Lower lobe of right lung (tissue), 2 donors: ENCODE results near the gene DRD2. TPM values are rescaled to one million over a fixed set of nuclear protein-coding genes. Genes with fewer than 3 reads are reported as not detected.

ENCODE experiments used
- ATAC-seq, 2 donors: fragments of 200-7000 bp; cut with Tn5 transposase; one replicate each; pipeline ENCODE4 v1.9.1; 2020 to 2022; ENCODE audit warnings: mild to moderate bottlenecking in 2 of 2, moderate library complexity in 2 of 2
- DNase-seq: peaks from one replicate; pipeline ENCODE4 v3.0.0-alpha.2; 2020
- H3K27ac ChIP-seq: fragments of 200-600 bp; one replicate; pipeline ENCODE4 v1.8.0; 2022
- H3K27me3 ChIP-seq: fragments of 200-600 bp; one replicate; pipeline ENCODE4 v1.8.0; 2022; ENCODE audit warnings: low read depth
- H3K36me3 ChIP-seq: fragments of 200-600 bp; one replicate; pipeline ENCODE4 v1.8.0; 2022; ENCODE audit warnings: mild to moderate bottlenecking
- H3K4me1 ChIP-seq: fragments of 200-600 bp; one replicate; pipeline ENCODE4 v1.8.0; 2022
- H3K4me3 ChIP-seq: fragments of 200-600 bp; one replicate; pipeline ENCODE4 v1.8.0; 2022; ENCODE audit warnings: mild to moderate bottlenecking
- H3K9me3 ChIP-seq: fragments of 200-600 bp; one replicate; pipeline ENCODE4 v1.8.0; 2022
- intact Hi-C: fragments of 100-400 bp; cut with DNase I; formaldehyde crosslinking; loops from one replicate; pipeline ENCODE4 v1.11.0; 2022
- microRNA-seq: library from miRNA; unstranded; fragments of <30 nt; microRNA quantifications from one replicate; pipeline ENCODE4 v1.2.0, GENCODE V29; 2020; ENCODE audit warnings: borderline number of aligned reads
- total RNA-seq: library from RNA; stranded (reverse); fragmentation: NEBNext Ultra II Directional; extraction: Animal tissue kit (Norgen Biotek cat#: 25700); gene quantifications from one replicate; pipeline ENCODE4 v1.2.1, GENCODE V29; 2021
- TF ChIP-seq, protein P1 (sequence below): fragments of 200-600 bp; IDR thresholded peaks from one replicate; pipeline ENCODE4 v1.8.0; 2022; ENCODE audit warnings: antibody characterized with exemption, mild to moderate bottlenecking
- donor health status: DM: no; HTN: yes; CAD: no; lungs with severe emphysema.

The DRD2 gene
- total RNA-seq, 1 donor from 2014 or later = not detected

DNA sequence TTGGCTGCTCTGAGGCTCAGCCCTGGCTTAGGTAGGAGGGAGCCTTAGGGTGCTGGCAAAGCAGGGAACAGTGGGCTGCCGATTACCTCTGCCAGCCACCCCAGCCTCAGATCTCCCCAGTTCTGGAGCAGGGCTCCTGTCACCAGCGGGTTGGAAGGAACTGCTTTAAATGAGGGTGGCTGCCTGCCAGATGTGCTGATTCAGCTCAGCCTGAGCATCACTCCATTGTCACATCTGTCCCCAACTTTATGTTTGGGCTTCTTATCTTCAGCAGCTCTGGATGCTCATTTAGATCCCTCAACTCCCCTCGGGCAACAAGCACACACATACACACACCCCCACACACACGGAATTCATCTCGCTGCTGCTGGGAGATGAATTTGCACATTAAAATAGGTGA, 104.6 kb downstream of the DRD2 start:
- DNase-seq (no peak), ATAC-seq (no peak)
- H3K36me3 ChIP-seq = peaks cover 39% of the 10 kb centered on the region
- intact Hi-C loops = no loop called here
- H3K4me1 ChIP-seq = no peaks in the 10 kb centered on the region
- H3K27ac ChIP-seq = no peak overlapping the region
- H3K4me3 ChIP-seq = no peak overlapping the region
- no peaks in the 10 kb centered on the region for H3K27me3 ChIP-seq
- TF ChIP-seq, protein P1, sequence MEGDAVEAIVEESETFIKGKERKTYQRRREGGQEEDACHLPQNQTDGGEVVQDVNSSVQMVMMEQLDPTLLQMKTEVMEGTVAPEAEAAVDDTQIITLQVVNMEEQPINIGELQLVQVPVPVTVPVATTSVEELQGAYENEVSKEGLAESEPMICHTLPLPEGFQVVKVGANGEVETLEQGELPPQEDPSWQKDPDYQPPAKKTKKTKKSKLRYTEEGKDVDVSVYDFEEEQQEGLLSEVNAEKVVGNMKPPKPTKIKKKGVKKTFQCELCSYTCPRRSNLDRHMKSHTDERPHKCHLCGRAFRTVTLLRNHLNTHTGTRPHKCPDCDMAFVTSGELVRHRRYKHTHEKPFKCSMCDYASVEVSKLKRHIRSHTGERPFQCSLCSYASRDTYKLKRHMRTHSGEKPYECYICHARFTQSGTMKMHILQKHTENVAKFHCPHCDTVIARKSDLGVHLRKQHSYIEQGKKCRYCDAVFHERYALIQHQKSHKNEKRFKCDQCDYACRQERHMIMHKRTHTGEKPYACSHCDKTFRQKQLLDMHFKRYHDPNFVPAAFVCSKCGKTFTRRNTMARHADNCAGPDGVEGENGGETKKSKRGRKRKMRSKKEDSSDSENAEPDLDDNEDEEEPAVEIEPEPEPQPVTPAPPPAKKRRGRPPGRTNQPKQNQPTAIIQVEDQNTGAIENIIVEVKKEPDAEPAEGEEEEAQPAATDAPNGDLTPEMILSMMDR = no peak
- H3K9me3 ChIP-seq = no peaks in the 10 kb centered on the region

DNA sequence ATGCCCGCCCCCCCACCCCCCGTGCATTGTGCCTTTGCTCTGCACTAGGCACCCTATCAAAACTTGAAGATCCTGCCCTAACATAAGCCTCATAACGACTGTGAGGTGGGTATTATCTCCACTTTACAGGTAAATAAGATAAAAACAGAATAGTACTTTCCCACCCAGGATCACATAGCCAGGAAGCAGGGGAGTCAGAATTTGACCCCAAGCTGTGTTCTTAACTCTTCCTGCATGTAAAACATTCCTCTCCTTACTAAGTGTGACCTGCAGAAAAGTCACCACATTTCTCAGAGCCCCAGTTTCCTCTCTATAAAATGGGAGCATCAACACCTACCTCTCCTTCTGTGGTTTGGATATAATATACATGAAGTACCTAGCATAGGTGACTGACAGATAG, 105.8 kb downstream of the DRD2 start:
- H3K36me3 ChIP-seq = peaks cover 51% of the 10 kb centered on the region
- intact Hi-C loops = no loop called here
- H3K27me3 ChIP-seq = no peaks in the 10 kb centered on the region
- H3K9me3 ChIP-seq = no peaks in the 10 kb centered on the region
- H3K4me3 ChIP-seq = no peak overlapping the region
- no peaks in the 10 kb centered on the region for H3K4me1 ChIP-seq
- ATAC-seq = no peak
- no peak overlapping the region for H3K27ac ChIP-seq
- TF ChIP-seq, protein P1 = no peak
- DNase-seq = no peak

DNA sequence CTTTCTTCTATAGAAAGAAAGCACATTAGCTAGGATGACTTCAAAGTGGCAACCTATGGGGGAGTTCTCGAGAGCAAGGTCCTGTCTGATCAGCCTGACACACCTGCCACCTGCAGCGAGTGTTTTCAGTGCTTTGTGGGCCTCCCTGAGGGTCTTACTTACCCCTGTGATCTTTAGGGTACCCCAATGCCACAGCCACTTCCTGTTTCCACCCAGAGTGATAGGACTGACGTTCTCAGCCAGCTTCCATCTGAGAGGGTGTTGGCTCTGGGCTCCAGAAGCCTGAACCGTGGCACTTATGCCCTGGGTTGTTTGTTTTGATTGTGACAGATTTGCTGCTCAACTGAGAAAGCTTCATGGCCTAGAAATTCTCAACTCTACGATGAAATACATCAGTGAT, 109.3 kb downstream of the DRD2 start:
- intact Hi-C loops = no loop called here
- H3K4me3 ChIP-seq = no peak overlapping the region
- peaks cover 85% of the 10 kb centered on the region for H3K36me3 ChIP-seq
- no peak for DNase-seq
- H3K27me3 ChIP-seq = no peaks in the 10 kb centered on the region
- H3K27ac ChIP-seq = no peak overlapping the region
- TF ChIP-seq, protein P1 = no peak
- ATAC-seq = no peak
- H3K9me3 ChIP-seq = no peaks in the 10 kb centered on the region
- no peaks in the 10 kb centered on the region for H3K4me1 ChIP-seq

DNA sequence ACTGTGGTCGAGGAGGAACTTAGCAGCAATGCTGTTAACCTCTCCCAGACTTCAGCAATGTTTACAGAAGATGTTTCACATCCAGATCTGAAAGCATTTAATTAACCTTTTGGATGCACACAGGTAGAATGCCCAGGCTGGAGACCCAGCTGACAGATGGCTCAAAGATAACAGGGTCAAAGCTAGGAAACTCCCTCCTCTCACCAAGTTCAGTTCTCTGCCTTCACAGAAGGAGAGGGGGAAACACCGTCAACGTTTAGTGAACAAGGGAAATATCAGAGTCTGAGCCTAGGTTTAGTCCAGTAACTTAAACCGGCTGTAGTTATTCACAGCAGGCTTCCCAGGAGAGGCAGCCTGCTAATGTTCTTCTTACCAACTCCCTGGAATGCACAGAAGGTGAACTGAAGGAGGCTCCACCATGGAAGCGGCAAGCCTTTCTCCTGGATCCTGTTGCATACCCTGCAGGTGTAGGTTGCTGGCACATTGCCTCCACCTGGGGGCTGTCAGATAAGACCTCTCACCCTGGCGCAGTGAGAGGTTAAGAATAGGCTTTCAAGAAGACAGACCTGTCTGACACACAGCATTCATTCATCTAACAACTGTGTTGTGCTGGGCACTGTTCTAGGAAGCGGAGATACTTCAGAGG, 111.1 kb downstream of the DRD2 start:
- no peaks in the 10 kb centered on the region for H3K4me1 ChIP-seq
- H3K27me3 ChIP-seq = no peaks in the 10 kb centered on the region
- H3K9me3 ChIP-seq = no peaks in the 10 kb centered on the region
- DNase-seq (no peak), ATAC-seq (no peak)
- H3K4me3 ChIP-seq = no peak overlapping the region
- peaks cover 97% of the 10 kb centered on the region for H3K36me3 ChIP-seq
- TF ChIP-seq, protein P1 = no peak
- H3K27ac ChIP-seq = no peak overlapping the region
- intact Hi-C loops = no loop called here

DNA sequence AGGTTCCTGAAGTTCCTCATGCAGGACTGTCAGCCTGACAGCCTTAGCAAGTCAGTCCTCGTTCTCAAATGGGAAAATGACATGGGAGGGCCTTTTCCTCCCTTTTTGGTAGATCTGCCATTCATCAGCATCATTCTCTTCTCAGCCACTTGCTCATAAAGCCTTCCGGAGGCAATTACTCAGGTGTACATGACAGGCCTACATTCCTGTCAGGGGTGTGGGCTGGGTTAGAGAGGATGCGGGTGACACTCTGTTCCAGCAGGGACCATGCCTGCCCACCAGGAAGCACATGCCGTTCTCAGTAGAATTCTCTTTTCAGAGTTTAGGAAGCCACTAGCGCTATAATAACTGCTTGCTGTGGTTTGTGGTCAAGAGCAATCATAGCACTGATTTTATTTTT, 111.8 kb downstream of the DRD2 start:
- no peak for ATAC-seq

More for the DNA sequence above, 111.8 kb downstream of the DRD2 start:
- intact Hi-C loops = no loop called here
- TF ChIP-seq, protein P1 = no peak
- no peaks in the 10 kb centered on the region for H3K27me3 ChIP-seq
- no peak overlapping the region for H3K4me3 ChIP-seq
- H3K36me3 ChIP-seq = peaks cover 97% of the 10 kb centered on the region
- H3K4me1 ChIP-seq = no peaks in the 10 kb centered on the region
- H3K27ac ChIP-seq = no peak overlapping the region
- no peaks in the 10 kb centered on the region for H3K9me3 ChIP-seq
- no peak for DNase-seq

Small RNA genes within 50 kb of the gene (microRNA-seq; reads per million reads assigned to microRNA genes)
- not detected for gene MIR4301

Other genes starting within 250 kb of the DRD2 start
- gene TTC12, start 160.8 kb downstream of the DRD2 start, total RNA-seq = 17.6 TPM
- 0.41 TPM for gene ANKK1, start 87.6 kb downstream of the DRD2 start, total RNA-seq
- 1.1 TPM for gene TMPRSS5, start 230.9 kb upstream of the DRD2 start, total RNA-seq